ENCODE measurements around the gene PDE3A.

DNA sequence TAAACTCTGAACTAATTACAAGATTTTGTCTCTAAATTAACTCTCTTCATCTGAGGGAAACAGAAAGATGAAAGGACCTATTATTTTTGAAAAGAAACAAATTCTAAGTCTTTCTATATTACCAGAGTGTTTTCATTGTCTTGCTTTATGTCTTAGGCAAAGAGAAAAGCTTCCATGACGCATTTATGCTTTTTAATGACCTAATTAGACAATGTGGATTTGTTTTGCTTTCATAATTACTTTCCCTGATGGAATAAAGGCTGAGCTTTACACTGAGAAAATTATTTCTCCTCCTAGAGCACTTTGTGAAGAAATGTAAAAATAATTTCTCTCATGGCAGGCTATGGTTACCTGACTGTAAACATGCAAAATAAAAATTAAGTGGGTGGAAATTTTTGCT is 188.8 kb downstream of the PDE3A start:
- TF ChIP-seq POLR2A (IDR thresholded peaks at IDR 0.05): no peak
- TF ChIP-seq, protein P1, sequence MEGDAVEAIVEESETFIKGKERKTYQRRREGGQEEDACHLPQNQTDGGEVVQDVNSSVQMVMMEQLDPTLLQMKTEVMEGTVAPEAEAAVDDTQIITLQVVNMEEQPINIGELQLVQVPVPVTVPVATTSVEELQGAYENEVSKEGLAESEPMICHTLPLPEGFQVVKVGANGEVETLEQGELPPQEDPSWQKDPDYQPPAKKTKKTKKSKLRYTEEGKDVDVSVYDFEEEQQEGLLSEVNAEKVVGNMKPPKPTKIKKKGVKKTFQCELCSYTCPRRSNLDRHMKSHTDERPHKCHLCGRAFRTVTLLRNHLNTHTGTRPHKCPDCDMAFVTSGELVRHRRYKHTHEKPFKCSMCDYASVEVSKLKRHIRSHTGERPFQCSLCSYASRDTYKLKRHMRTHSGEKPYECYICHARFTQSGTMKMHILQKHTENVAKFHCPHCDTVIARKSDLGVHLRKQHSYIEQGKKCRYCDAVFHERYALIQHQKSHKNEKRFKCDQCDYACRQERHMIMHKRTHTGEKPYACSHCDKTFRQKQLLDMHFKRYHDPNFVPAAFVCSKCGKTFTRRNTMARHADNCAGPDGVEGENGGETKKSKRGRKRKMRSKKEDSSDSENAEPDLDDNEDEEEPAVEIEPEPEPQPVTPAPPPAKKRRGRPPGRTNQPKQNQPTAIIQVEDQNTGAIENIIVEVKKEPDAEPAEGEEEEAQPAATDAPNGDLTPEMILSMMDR (IDR thresholded peaks at IDR 0.05): no peak
